K562 (cell line): ENCODE data around the gene CFAP410.
"Not testable (repeated sequence)": the region's sequence is repeated elsewhere in the genome, so short reads cannot be mapped to it uniquely, and the experiment has no call there.

ENCODE experiments used
- CTCF ChIP-seq, 3 experiments: IDR thresholded peaks in 2 of 3; conservative IDR thresholded peaks in 1 of 3; 2 replicates each; pipeline ENCODE4 v1.5.1; 2011 to 2012; ENCODE audit warnings: low read length in 3 of 3, mild to moderate bottlenecking in 3 of 3, control low read depth in 2 of 3, improper control_type of control experiment in 1 of 3, inconsistent platforms in 1 of 3, low read depth in 1 of 3, mixed read lengths in 1 of 3, moderate library complexity in 1 of 3; ENCODE audit not compliant: insufficient read depth in 2 of 3
- EZH2 ChIP-seq: IDR thresholded peaks from 2 replicates; pipeline ENCODE4 v1.6.1; 2012; ENCODE audit warnings: low read depth, mild to moderate bottlenecking, inconsistent platforms, low read length, borderline replicate concordance
- GATAD2A ChIP-seq: fragments of 450-650 bp; IDR thresholded peaks from 2 replicates; pipeline ENCODE4 v1.6.1; 2017
- HMG20B ChIP-seq: fragments of 250-450 bp; sonication (Bioruptor Pico); IDR thresholded peaks from 2 replicates; pipeline ENCODE4 v1.5.0; 2021; ENCODE audit warnings: mild to moderate bottlenecking
- RAD21 ChIP-seq, 2 experiments: fragments of 250-450 bp in 1 of 2; fragments of 450-650 bp in 1 of 2; sonication (Bioruptor Pico) in 1 of 2; formaldehyde crosslinking in 1 of 2; IDR thresholded peaks in 1 of 2; conservative IDR thresholded peaks in 1 of 2; 2 replicates each; pipeline versions ENCODE4 v1.4.0 to v1.8.0; 2020 to 2022; ENCODE audit warnings: mild to moderate bottlenecking in 2 of 2, moderate library complexity in 1 of 2
- REST ChIP-seq, 2 experiments: fragments of 450-650 bp; formaldehyde crosslinking in 1 of 2; IDR thresholded peaks; 2 replicates each; pipeline versions ENCODE4 v1.4.0 to v1.6.1; 2014 to 2020; ENCODE audit warnings: mild to moderate bottlenecking in 2 of 2, borderline replicate concordance in 1 of 2, low read depth in 1 of 2
- ZC3H4 ChIP-seq: sonication (generic); formaldehyde crosslinking; IDR thresholded peaks from 2 replicates; pipeline ENCODE4 v1.9.0; 2021; ENCODE audit warnings: missing genetic modification reagents, borderline replicate concordance
- ZNF212 ChIP-seq: fragments of 450-650 bp; formaldehyde crosslinking; IDR thresholded peaks from 2 replicates; pipeline ENCODE4 v1.4.0; 2020; ENCODE audit warnings: mild to moderate bottlenecking

GRCh38 chr21:44342981-44343380 is 3.8 kb upstream of the CFAP410 start:
- not testable (repeated sequence) for TF ChIP-seq CTCF (IDR thresholded peaks at IDR 0.05 in 2 of 3, conservative IDR thresholded peaks at IDR 0.05 in 1 of 3; ENCODE audit: insufficient read depth in 2 of 3, low read depth in 1 of 3, low read length in 3 of 3); GATAD2A; HMG20B (CRISPR knock-in tag); ZC3H4; ZNF212 (CRISPR knock-in tag); RAD21 (CRISPR knock-in tag; conservative IDR thresholded peaks at IDR 0.05 in 1 of 2, IDR thresholded peaks at IDR 0.05 in 1 of 2); REST (IDR thresholded peaks at IDR 0.05; ENCODE audit: borderline replicate concordance); REST (CRISPR knock-in tag; IDR thresholded peaks at IDR 0.05; ENCODE audit: low read depth); EZH2
